Measurements from ENCODE around the gene IGSF6.

DNA sequence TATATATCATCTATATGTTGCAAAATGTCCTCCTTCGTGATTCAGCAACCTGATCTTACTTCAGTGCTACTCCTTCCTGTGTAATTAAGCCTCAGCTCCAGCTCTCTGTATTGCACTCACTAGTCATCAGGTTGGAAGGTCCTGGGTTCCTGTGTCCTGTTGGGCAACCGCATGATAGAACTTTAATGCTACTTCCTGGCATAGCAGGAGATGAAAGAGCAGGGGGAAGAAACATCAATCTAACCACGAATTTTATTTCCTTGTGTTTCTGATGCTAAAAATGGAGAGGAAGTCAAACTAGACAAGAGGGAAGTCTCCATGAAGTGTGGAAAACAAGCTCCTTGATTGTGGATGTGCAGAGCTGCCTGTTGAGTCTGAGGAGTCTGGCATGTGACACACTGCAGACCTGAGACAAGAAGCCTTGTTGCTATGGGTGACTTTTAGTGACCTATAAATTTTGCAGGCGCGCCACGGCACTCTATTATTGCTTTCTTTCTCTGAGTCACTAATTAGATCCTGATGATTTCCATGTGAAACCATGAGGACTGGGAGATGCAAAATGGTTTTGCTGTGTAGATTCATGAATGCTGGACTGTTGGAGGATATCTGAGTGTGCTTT, 25.6 kb downstream of the IGSF6 start:
- TF ChIP-seq ZNF404 (tag by site-specific recombination; IDR thresholded peaks at IDR 0.05): no peak
- TF ChIP-seq, protein P1, sequence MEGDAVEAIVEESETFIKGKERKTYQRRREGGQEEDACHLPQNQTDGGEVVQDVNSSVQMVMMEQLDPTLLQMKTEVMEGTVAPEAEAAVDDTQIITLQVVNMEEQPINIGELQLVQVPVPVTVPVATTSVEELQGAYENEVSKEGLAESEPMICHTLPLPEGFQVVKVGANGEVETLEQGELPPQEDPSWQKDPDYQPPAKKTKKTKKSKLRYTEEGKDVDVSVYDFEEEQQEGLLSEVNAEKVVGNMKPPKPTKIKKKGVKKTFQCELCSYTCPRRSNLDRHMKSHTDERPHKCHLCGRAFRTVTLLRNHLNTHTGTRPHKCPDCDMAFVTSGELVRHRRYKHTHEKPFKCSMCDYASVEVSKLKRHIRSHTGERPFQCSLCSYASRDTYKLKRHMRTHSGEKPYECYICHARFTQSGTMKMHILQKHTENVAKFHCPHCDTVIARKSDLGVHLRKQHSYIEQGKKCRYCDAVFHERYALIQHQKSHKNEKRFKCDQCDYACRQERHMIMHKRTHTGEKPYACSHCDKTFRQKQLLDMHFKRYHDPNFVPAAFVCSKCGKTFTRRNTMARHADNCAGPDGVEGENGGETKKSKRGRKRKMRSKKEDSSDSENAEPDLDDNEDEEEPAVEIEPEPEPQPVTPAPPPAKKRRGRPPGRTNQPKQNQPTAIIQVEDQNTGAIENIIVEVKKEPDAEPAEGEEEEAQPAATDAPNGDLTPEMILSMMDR (tag by site-specific recombination; IDR thresholded peaks at IDR 0.05): no peak

Measured in HEK293 (cell line).